ENCODE measurements around the gene CYP46A1.

The CYP46A1 gene

DNA sequence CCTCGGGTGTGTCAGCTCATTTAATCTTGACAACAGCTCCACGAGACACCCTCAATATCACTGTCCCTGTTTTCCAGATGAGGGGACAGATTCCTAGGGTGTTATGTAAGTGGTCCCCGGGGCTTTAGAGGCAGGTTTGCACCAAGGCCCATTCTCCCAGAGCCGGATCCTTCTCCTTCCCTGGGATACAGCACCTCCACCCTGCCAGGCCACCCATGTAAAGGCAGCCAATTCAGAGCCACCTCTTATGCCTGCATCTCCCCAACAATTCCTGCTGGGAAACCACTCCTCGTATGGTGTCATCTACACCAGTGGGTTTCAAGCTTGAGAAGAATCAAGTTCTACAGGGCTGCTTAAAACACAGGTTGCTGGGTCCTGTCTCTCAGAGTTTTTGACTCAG lies 4.1 kb upstream of the CYP46A1 start:
- H3K4me3 ChIP-seq (ENCODE audit: low read depth, low read length) = no peak overlapping the region
- TF ChIP-seq, protein P1, sequence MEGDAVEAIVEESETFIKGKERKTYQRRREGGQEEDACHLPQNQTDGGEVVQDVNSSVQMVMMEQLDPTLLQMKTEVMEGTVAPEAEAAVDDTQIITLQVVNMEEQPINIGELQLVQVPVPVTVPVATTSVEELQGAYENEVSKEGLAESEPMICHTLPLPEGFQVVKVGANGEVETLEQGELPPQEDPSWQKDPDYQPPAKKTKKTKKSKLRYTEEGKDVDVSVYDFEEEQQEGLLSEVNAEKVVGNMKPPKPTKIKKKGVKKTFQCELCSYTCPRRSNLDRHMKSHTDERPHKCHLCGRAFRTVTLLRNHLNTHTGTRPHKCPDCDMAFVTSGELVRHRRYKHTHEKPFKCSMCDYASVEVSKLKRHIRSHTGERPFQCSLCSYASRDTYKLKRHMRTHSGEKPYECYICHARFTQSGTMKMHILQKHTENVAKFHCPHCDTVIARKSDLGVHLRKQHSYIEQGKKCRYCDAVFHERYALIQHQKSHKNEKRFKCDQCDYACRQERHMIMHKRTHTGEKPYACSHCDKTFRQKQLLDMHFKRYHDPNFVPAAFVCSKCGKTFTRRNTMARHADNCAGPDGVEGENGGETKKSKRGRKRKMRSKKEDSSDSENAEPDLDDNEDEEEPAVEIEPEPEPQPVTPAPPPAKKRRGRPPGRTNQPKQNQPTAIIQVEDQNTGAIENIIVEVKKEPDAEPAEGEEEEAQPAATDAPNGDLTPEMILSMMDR (IDR thresholded peaks at IDR 0.05; ENCODE audit: low read depth, low read length) = no peak

DNA sequence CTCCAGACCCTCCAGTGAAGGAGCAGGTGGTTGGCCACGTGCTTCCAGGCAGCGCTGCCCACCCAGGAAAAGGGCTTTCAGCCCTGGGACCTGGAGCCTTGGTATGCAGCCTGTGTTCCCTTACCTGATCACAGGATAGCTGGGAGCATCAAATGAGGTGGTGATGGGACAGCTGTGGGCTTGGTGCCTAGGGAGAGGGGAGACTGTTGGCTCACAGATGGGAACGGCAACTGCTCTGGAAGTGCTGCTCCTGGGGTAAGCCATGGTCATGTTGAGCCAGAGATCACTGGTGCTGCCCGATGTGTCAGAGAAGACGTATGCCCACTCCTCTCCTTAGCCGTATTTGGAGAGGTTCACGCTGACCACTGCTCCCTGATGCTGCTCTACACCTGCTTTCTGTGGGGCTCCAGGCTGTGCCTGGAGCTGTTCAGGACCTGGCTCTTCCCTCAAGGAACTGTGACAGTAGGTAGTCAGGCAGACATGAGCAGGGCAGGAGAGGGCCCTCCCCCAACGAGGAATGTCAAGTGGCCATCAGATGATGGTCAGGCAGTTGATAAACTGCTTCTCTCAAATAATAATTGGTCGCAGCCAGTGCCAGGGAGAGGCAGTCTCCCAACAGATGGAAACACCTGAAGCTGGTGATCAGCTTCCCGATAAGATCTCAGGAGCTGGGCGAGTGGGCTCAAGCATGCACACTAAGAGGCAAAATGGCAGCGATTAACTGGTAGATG lies 2.8 kb upstream of the CYP46A1 start:
- TF ChIP-seq, protein P1 (IDR thresholded peaks at IDR 0.05; ENCODE audit: low read depth, low read length) = no peak

DNA sequence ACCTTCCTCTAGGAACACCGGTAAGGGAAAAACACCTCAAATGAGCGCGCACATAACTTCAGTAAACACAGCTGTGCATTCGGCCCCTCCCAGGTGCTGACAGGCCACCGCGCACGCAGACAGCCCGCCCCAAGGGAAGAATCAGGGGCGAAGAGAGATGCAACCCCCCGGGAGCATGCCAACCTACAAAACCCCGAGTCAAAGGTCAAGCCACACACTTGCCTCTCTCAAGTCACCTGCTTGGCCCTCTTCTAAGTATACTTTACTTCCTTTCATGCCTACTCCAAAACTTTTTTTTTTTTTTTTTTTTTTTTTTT lies 2.3 kb upstream of the CYP46A1 start:
- TF ChIP-seq, protein P1 (IDR thresholded peaks at IDR 0.05; ENCODE audit: low read depth, low read length) = no peak
- H3K4me3 ChIP-seq (ENCODE audit: low read depth, low read length) = no peak overlapping the region

More for the DNA sequence above, 2.8 kb upstream of the CYP46A1 start:
- no peak overlapping the region for H3K4me3 ChIP-seq (ENCODE audit: low read depth, low read length)

DNA sequence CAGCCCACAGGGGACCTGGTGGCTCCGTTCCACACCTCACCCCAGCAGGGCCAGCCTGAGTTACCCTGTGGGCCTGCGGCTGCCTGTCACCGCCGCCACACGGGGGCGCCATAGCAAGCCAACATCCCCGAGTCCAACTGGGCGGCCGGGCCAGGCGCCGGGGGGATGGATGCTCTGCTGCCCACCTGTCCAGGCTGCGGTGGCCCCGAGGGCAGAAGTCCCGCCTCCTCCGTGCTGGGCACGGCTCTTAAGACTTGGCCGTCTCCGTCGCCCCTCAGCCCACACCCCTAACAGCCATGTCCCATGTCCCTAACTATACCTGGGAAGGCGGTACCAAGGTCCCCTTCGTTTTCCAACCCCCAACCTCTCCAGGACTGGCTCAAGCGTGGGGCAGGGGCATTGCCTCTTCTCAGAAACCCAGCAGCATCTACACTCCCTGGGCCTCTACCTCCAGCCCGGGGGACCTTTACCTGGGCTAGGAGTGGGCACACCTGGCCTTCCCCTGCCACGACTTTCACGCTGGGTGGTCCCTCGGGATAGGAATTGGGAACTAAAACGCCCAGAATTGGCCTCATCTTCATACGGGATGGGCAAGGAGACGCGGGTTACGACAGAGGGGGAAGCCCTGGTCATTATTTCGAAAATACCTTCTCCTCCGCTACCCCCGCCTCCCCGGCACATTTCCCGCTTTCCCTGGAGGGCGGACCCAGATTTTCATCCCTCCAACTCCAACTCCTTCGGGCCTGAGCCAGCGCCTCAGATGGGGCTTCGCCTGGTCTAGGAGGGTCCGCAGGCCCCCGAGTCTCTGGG lies 1.1 kb upstream of the CYP46A1 start:
- TF ChIP-seq, protein P1 (IDR thresholded peaks at IDR 0.05; ENCODE audit: low read depth, low read length) = peak; percentile 90
- H3K4me3 ChIP-seq (ENCODE audit: low read depth, low read length) = peak overlapping the region; percentile 87

DNA sequence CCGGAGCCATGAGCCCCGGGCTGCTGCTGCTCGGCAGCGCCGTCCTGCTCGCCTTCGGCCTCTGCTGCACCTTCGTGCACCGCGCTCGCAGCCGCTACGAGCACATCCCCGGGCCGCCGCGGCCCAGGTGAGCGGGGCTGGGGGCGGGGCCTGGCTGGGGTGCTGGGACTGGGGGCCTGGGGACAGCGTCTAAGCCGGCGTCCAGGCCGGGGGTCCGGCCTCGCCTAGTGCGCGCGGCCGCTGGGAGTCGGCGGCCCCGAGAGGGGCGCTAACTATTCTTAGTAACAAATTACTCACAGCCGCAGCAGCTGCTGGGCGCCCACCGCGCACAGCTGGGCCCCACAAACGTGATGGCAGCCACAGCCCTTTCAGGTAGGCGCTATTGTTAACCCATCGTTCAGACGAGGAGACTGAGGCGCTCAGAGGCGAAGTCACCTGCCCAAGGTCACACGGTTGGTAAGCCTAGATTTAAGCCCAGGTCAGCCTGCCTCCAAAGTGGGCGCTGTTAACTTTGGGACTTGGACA lies 374 bp downstream of the CYP46A1 start:
- H3K4me3 ChIP-seq (ENCODE audit: low read depth, low read length) = peak overlapping the region; percentile 60
- TF ChIP-seq, protein P1 (IDR thresholded peaks at IDR 0.05; ENCODE audit: low read depth, low read length) = no peak

DNA sequence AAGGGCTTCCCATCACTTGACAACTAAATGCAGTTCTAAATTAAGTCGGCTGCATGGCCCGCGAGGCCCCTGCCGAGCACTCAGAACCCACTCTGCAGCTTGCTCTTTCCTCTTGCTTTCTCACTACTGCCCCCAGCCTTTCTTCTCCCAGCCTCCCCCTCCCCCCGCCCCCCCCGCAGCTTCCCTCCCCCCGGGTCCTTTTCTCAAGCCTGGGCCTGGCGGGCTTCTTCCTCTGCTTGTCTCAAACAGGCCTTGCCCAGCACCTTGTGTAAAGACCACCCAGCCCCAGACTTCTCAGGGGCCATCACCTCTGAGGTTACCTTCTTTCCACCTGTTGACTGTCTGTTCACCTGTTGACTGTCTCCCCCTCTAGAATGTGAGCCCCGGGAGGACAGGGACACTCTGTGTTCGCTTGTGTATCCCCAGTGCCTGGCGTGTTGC lies 1.1 kb downstream of the CYP46A1 start:
- TF ChIP-seq, protein P1 (IDR thresholded peaks at IDR 0.05; ENCODE audit: low read depth, low read length) = no peak

DNA sequence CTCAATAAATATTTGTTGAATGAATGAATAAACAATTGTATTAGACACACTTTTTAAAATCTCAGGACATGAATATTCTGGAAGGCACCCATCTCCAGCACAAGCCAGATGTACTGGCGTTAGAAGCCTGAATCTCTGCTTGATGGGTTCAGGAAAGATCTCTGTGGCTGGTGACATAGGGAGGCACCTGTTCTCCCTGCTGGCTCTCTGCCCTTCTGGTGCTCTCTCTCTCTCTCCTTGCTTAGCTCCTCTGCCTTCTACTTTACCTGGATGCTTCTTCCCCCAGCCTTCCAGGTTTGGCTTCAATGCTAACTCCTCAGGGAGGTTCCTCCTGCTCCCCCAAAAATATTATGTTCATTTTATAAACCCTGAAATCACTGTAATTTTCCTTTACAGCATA lies 1.5 kb downstream of the CYP46A1 start:
- TF ChIP-seq, protein P1 (IDR thresholded peaks at IDR 0.05; ENCODE audit: low read depth, low read length) = no peak
- no peak overlapping the region for H3K4me3 ChIP-seq (ENCODE audit: low read depth, low read length)

More for the DNA sequence above, 1.1 kb downstream of the CYP46A1 start:
- no peak overlapping the region for H3K4me3 ChIP-seq (ENCODE audit: low read depth, low read length)

Measured in WI38 (cell line).